Measurements from ENCODE around the gene SLAMF8.

SLAMF8 gene

DNA sequence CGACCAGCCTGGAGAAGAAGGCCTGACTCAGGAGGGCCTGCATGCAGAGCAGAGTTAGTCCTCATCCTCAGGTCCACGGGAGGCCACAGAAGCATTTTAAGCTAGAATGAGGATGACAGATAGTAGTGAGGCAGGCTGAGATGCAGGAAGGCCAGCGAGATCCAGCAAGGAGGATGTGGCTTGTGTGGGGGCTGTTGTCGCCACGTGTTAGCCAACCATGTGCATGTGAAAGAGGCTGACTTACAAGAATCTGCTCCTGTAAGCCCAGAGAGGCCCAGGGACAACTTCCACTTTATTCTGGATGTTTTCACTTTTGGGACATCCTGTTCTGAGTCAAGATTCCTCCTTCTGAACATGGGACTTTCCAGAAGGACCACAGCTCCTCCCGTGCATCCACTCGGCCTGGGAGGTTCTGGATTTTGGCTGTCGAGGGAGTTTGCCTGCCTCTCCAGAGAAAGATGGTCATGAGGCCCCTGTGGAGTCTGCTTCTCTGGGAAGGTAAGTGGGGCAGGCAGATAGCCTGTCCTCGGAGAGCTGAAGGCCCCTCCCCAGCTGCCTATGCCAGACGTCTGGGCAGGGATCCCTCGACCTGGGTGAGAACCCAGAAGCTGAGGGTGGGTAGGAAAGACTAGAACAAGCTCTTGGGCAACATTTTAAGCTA is at the start of gene SLAMF8:
Gene SLAMF8 (plus strand): TSS at position 433 of the 661 bp plus-strand sequence. CDS start 26 bp downstream, at position 459.
- peak; percentile 59 to 60 for DNase-seq

DNA sequence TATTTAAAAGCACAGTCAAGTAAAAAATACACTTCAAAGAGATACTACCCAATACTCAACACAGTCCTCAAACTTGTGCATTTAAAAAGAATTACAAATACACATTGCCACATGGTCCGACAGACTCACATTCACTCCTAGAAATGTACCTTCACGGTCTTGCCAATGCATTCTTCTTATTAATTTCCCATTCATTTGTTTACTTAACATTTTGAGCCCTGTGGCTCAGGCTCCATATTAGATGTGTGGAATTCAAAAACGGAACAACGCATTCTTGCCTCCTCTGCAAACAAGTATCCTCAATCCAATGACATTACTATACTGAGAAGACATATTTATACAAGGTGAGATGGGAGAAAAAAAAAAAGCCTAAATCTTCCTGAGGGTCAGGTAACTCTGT is 48.4 kb upstream of the SLAMF8 start:
- no peak for DNase-seq

DNA sequence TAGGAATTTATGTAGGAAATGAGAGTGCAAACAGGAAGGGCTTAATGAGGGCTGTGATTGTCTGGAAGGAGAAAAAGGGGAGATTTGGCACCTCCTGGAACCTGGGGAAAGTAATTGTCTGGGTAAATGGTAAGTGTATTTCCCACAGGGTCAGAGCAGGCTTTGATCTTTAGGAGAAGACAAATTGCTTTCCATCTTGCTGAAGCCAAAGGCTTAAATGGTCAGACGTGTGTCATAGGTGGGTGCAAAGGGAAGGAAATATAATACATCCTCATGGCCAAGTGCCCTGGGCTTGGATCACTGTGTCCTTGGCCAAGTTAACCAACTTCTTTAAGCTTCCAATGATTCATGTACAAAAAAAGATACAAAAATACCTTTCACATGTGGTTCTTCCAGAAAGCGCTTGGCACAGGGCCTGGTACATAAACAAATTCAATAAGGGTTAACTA is 47.2 kb upstream of the SLAMF8 start:
- DNase-seq = no peak

DNA sequence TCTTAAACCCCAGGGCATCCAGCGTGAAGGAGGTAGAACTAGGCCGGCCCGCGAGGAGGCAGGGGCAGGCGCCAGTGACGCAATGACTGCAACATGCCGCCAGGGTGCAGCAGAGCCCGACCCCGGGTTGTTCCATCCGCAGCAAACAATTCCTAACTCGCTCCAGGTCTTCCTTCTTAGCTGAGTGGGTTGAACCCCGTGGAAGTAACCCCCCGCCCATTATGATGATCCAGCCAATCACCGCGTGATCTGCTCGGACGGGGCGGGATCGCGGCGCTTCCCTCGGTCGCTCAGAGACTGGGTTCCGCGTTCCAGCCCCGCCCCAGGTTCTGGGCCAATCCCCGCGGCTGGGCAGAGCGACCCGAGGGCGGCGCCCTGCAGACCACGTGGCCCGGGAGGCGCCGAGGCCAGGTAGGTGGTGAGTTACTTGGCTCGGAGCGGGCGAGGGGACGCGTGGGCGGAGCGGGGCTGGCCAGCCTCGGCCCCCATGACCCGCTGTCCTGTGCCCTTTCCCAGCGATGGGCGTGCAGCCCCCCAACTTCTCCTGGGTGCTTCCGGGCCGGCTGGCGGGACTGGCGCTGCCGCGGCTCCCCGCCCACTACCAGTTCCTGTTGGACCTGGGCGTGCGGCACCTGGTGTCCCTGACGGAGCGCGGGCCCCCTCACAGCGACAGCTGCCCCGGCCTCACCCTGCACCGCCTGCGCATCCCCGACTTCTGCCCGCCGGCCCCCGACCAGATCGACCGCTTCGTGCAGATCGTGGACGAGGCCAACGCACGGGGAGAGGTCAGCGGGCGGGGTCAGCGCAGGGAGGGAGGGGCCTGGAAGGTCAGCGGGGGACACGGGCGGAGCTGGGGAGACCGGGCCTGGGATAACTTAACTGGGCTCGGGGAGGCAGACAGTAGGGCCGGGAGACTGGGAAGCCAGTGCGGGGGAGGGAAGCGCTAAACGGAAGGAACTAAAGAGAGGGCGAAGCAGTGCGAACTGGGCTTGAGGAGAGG is 45.8 kb upstream of the SLAMF8 start, which contains the start of gene DUSP23:
Gene DUSP23 (plus strand): TSS at position 380 of the 1,000 bp plus-strand sequence. CDS start 139 bp downstream, at position 519.
- DNase-seq = peak; percentile 98 to 99

DNA sequence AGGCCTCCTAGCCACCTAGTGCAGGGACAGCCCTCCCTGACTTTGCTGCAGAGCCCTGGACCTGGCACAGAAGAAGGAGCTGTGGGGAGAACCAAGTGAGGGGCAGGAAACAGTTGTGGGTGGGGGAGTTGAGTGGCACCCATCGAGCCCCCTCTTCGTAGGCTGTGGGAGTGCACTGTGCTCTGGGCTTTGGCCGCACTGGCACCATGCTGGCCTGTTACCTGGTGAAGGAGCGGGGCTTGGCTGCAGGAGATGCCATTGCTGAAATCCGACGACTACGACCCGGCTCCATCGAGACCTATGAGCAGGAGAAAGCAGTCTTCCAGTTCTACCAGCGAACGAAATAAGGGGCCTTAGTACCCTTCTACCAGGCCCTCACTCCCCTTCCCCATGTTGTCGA is 44.7 kb upstream of the SLAMF8 start:
- no peak for DNase-seq

DNA sequence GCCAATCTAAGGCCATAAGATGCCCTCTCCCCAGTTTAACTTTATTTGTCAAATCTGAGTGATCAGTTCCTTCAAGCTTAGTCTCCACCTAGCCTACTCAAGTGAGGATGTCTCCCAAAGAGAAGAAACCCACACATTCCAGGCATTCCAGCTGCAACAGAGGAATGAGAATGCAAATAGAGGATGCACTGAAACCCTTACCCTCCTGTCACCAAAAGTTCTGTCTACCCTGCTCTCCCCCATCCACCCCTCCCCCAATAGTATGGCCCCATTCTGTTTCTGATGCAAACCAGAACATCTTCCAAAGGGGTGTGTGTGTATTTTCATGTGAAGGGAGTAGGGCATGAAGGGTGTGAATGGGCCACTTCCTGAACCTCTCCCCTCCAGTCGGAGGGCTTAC is 42.9 kb upstream of the SLAMF8 start:
- no peak for DNase-seq

DNA sequence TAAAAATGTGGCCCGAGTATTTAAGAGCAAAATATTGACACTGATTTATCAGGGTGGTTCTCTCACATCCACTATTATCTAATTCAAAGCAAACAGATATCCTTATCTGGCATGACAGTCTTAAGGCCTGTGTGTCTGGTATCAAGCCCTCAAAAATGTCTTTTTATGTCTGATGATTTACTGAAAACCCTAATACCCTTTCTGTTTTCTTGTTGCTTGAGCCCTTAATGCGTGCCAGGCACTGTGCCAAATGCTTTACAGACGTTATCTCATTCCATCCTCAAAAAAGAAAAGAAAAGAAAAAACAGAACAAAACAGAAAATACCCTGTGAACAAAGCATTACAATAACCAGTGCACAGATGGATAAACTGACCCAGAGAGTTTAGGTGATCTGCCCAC is 40.2 kb upstream of the SLAMF8 start:
- no peak for DNase-seq

DNA sequence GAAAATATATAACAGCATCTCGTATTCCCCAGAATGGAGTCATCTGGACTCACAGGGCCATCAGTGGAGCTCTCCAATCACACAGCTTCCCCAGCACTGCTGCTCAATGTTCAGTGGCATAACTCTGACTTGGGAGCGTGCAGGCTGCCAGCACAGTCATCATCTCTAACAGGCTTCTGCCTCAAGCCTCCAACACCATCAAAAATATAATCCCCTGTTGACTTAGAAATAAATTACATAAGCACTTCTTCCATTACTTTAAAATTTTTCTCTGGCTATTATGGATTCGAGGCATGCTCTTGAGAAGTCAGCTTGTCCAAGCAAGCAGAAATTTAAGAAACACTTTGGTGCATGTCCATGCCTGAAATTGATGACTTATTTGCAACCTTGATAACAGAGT is 39.7 kb upstream of the SLAMF8 start:
- no peak for DNase-seq

DNA sequence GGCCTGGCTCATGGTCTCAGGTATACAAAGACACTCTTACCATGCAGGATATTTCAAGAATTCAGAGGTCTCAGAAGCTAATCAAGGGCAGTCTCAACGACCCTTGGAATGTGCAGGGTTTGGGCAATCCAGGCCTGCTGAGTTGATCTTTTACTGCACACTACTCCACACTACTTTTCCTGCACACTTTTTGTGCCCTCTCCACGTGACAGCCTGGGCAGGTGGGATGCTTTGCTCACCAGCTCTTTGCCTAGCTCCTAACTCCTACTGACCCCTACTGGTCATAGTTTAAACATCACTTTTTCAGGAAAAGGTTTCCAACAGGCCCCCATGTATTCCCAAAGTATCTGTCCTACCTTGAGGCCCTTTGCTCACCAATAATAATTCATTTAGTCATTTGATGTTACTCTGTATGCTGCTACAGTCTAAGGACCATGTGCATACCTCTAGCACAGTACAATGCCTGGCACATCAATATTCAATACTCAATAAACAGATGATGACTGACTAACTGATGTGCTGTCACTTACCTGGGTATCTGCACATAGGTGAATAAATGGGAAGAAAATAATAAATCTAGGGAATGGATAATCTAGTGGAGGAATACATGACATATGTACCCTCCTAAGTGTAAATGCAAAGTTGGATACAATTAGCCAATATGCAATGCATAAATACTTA is 36.3 kb upstream of the SLAMF8 start:
- peak in 1 of 2 donors; percentile 44 for DNase-seq

DNA sequence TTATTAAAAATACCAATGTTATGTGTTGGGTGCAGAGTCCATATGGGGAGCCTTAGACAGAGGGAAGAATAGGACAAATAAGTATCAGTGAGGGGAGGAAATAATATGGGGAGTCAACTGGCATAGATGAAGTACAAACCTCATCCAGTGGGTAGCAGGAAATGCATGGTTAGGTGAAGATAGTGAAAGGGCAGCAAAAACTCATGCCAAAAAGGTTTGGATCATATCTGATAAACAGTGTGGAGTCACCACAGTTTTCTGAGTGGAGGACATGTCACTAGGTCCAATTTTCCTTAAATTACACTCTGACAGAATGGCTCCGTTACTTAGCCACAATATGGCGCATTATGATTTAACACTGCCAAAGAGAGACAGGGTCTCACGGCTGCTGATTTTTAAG is 35.6 kb upstream of the SLAMF8 start:
- no peak for DNase-seq

DNA sequence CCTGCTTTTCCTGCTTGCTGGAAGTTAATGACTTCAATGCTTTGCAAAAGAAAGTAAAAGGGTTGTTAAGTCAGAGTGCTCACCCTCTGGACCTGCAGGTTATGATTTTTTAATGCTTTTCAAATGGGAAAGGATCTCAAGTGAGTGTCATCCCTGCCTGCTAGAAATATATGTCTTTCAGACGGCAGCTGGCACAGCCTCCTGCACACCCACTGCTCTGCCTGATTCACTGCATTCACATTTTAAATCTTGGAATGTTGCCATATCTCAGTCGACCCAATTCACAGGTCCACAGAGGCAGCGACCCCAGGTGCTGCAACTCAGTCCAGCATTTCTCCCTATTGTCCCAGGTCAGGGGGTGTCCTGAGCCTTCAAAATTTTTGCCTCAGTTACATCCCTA is 35.2 kb upstream of the SLAMF8 start:
- DNase-seq = no peak

DNA sequence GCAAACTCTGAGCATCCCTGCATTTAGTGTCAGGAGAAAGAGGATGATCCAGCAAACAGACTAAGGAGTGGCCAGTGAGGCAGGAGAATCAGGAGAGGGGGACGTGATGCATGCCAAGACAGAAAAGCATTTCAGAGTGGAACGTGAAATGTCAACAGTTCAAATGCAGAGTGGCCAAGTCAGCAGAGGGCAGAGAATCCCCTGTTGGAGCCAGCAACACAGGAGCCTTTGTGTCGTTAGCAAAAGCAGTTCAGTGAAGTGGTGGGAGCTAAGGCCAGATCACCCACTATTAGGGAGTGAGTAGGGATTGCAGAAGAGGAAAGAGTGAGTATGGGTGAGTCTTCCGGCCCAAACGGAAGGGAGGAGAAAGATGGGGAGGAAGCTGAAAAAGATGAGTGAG is 31.1 kb upstream of the SLAMF8 start:
- no peak for DNase-seq

DNA sequence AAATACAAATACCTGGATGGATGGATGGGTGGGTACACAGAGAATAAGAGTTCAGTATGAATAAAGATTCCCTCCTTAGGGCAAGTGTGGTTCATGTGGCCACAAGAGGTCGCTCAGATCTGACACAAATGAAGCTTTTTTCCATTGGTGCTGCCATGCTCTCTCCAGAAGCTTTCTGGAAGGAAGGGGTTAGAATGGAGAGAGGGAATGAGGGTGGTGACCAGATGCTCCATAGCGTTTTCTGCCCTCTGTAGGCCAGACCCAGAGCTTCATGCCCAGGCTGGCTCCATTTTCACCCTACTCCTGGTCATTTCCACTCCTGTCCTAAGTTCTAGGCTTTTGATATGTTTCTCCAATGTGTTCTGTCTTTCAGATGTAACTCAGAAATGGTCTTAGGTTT is 27.8 kb upstream of the SLAMF8 start:
- peak; percentile 60 to 65 for DNase-seq

DNA sequence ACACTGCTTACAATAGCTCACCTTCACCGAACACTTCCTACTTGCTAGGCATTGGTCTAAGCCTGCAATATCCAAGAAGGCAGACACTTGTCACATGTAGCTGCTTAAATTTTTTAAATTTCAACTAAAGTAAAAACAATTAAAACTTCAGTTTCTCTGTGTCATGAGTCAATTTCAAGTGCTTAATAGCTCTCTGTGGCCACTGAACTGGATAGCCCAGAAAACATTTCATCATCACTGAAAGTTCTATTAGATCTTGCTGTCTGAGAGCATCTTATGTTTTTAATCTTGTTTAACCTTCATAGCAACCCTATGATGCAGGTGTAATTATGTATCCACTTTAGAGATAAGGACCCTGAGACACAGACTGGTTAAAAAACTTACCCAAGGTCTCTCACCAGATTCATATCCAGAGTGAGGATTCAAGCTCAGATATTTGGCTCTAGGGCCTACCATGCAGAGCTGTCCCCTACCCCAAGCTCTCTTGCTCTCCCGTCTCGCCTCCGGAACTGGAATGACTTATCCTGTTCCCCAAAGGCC is 27.2 kb upstream of the SLAMF8 start:
- no peak for DNase-seq

DNA sequence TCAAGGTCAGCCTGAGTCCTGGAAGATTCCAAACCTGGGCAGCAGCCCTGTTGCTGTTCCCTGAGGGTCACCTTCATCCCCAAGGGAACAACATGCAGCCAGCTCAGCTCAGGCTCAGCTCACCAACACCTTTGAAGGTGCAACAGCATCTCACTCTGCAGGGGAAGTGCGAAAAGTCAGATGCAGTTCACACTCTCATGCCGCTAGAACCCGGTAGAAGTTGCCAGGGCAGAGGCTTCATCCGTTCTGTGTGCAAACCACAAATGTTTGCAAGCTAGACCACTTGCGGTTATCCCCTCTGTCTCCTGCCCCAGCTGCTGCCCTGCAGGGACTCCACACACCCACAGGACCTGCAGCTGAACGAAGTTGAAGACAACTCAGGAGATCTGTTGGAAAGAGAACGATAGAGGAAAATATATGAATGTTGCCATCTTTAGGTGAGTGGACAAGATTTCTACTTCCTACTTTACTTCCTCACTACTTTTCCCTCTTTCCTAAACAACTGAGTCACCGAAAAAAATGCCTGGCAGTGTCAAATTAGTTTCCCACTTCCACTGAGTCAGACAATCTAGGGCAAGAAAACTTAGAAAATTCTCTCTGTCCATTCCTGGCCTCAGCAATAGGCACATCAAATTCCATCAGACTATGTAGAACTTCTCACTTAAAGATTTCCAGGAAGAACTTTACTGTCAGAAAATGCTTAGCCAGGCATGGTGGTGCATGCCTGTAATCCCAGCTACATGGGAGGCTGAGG is 26.3 kb upstream of the SLAMF8 start:
- DNase-seq = peak; percentile 51 to 60

DNA sequence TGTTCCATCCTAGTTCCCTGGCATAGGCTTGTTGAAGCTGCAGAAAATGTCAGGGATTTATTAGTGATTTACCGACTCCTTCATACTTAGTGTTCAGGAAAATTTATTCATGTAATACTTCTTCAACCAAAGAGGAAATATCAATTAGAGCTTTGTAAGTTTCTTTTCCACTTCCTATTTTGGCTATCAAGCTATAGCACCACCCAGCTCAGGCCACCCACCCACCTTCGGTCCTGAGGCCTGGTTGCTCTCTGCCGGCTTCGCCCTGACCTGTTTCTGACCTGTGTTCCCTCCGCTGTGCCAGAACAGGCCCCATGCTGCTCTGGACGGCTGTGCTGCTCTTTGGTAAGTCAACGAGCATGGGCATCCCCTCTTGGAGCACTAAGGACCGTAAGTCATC is 24.6 kb upstream of the SLAMF8 start, which contains the start of gene FCRL6:
Gene FCRL6 (plus strand): TSS at position 250 of the 400 bp plus-strand sequence. CDS start 65 bp downstream, at position 315.
- DNase-seq = no peak

DNA sequence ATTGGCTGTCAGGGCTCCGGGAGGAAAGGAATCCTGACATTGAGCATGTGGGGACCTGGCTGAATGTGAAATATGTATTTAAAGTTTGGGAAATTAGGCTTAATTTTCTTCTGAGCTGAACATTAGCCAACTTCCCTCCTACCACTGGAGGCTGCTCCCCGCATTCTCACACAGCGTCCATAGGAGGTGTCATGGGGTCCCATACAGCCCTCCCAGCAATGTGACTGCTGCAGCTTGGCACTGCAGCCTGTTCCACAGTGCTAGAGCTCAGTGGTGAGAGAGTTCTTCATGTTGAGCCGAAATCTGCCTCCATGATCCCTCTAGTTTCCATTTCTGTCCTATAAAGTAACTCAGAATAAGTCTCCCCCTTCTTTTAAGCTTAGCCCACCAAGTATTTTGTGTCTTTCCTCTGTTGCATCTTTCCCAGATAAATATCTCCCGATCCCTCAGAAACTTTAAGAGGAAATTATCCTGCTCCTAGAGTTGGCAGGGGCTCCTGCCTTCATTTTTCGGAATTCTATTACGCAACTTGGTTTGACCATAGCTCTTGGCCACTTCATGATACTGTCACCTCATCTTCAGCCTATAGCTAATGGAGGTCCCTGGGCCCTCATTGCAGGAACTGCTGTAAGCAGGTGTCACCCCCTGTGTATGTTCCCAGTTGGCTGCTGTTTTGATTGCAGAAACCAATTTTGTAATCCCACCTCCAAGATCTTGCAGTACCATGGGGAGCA is 22.6 kb upstream of the SLAMF8 start:
- DNase-seq = no peak

DNA sequence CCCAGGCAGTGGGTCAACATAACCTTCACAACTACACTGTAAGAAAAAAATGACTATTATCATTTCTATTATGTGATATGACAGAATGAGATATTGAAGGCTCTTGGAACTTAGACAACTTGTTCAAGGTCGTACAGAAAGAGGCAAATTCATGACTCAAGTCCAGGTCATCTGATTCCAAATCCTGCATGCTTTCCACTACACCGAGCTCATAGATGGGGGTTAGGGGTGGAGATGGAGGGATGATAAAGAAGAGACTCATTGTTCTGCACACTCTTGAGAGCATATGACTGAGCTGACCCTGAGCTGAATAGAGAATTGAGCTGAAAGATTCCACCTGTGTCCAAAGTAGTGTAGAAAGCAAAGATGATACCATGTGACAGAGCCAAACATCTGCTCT is 21.7 kb upstream of the SLAMF8 start:
- DNase-seq = no peak

DNA sequence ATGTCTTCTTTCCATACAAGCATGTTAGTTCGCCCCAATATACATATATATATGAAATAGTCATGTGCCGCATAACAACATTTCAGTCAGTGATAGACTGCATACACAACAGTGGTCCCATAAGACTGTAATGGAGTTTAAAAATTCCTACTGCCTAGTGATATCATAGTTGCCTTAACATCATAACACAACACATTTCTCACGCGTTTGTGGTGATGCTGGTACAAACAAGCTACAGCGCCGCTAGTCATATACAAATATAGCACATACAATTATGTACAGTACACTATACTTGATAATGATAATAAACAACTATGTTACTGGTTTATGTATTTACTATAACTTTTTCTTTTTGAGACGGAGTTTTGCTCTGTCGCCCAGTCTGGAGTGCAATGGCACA is 10.7 kb upstream of the SLAMF8 start:
- DNase-seq = no peak

DNA sequence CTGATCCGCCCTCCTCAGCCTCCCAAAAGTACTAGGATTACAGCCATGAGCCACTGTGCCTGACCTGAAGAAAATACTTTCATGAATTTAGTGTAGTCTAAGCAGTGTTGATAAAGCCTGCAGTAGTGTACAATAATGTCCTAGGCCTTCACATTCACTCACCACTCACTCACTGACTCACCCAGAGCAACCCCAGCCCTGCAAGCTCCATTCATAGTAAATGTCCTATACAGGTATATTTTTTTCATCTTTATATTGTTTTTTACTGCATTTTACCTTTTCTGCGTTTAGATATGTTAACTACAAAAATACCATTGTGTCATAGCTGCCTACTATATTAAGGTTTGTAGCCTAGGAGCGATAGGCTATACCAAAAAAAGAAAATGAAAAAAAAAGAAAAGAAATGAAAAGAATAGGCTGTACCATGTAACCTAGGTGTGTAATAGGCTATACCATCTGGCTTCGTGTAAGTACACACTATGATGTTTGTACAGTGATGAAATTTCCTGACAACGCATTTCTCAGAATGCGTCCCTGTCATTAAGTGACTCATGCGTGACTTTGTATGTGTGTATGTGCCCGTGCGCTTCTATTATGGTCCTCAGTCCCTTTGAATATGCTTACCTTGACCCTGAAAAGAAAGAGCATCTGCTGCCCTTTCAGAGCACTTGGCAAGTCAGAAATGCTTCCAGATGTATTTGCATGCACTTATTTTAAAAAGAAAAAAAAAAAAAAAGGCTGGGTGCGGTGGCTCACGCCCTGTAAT is 9.2 kb upstream of the SLAMF8 start:
- DNase-seq = no peak
